GM18502 (cell line): ENCODE measurements around the gene PI4KB.
"Not testable (repeated sequence)": the region's sequence is repeated elsewhere in the genome, so short reads cannot be mapped to it uniquely, and the experiment has no call there.

Experiments
- ATAC-seq: cut with Tn5 transposase; IDR thresholded peaks from one replicate; pipeline ENCODE4 v1.9.1; 2021; ENCODE audit warnings: mild to moderate bottlenecking; ENCODE audit not compliant: unreplicated experiment, poor library complexity

PI4KB gene

DNA sequence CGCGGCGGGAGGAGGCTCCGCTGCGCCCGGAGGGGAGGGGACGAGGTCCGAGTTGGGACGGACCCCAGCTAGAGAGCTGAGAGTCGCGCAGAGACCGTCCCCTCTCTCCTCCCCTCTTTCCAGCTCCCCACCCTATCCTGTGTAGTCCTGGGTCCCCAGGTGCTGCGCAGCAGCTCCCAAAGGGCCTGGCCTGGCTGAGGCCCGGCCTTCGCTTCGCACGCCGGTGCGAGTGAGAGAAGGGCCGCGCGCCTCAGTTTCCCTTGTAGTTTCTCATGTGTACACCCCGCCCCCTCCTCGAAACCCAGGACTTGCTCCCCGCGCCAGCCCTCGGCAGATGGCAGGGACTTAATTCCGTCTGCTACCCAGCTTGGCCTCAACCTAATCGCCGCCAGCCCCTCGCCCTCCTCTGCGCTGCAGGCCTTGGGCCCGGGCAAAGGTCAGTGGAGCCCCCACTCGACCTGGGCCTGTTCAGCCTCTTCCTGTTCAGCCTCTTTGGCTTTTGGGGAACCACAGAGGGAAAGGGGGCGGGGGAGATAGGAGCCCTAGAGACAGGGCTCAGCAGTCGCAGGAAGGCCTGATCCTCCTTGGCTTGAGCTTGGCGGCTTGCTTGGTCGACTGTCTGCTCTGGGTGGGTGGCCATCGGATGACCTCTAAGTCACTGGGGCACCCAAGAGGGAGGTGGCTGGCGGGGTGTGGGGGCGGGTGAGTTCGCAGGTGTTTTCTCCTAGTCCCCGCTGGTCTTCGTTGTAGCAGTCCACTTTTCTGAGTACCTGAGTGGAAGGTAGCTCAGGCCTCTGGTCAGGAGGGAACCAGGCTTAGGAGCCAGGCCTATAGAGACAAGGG is 44.1 kb downstream of the PI4KB start:
- ATAC-seq, result no peak

DNA sequence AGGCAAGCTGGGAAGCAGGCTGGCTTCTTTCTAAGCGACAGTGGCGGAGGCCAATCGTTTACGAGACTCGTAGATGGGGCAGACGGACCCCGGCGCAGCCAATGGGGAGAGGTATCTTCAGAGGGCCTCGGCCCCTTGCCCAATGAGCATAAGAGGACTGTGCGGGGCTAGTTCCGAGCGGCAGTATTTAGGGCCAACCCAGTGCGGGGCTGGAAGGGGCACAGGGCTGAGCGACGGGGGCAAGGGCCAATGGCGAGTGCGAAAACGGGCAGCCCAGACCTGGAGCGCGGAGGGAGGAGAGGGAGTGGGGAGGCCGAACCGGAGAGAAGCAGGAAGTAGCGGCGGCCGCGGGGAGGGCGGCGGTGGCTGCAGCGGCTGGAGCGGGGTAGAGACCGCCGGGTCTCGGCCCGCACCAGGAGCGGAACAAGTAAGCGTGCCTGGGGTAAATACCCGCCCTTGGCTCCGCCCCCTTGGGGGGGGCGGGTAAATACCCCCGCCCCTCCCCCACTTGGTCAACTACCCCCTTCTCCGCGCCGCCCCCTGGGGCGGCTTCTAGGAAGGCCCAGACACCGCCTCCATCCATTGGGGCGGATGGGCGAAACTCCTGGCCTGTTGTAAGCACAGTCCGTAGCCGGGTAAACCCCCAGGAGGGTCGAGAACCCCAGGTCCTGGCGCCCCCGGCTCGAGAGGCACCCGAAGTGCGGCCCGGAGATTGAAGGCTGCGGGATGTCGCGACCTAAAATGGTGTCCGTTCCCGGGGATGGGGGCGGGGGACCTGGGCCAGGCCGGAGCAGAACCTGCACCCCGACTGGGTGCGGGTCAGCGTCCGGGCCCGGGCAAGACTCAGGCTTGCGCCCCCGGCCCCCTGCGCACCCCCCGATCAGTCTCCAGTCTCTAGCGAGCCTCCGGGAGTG is 45.0 kb downstream of the PI4KB start, which contains the start of gene ZNF687:
ZNF687 (plus strand) TSS at position 331 of the 914 bp plus-strand sequence. CDS start 3,993 bp downstream, outside the sequence.
- peak; percentile 87 for ATAC-seq

DNA sequence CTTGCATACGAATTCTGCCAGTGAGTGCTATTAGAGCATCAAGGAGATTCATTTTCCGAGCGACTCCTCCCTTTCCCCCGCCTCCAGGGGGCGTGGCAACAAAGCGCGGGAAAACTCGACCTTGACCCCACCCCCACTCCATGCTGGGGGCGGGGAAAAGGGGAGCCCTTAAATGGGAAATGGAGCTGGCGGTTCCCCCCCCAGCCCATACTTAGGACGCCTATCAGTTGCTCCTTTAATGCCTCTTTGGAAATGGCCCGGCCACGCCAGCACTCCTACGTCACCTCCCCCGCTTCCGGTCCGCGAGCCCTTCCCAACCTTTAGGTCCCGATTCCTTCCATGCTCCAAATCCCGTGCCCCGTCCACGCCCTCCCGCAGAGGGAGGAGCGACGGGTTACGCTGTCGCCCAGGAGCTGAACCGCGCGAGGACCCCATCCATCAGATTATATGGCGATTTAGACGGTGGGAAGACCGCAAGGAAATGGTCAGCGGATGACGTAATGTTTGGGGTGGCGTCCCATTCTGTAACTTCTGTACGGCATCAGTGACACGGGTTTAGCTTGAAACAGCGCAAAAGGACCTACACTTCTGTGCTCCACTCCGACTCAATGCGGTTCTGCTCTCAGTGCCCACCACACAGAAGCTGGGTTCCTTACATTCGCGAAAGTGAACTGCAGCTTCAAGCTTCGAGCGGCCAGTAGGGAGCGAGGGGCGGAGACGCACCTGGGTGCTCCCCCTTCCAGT is 45.8 kb downstream of the PI4KB start:
- ATAC-seq, result peak; percentile 31

DNA sequence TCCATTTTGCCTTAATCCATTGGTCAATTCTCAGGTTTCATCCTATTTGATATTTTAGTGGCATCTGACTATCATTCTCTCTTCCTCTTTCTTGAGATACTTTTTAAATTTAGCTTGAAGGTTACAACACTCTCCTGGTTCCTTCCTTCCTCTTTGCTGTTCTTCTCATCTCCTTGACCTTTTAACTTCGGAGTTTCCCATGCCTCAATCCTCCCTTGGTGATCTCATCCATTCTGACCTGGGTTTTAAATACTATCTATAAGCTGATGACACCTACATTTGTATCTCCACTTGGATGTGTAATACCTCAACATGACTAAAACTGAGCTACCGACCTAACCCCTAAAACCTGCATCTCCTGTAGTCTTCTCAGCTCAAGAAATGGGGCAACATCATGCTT is 50.0 kb downstream of the PI4KB start:
- ATAC-seq, result no peak

DNA sequence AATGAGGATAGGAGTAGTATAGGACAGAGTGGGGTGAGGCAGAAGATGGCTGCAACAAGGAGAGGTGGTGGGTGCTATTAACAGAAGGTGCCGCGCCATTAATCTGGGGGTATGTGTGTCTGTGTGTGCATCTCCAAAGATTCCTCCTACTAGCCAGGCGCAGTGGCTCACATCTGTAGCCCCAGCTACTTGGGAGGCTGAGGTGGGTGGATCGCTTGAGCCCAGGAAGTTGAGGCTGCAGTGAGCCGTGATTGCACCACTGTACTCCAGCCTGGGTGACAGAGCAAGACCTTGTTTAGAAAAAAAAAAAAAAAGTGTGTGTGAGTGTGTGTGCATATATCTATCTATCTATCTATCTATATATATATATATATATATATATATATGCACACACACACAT is 51.9 kb downstream of the PI4KB start:
- not testable (repeated sequence) for ATAC-seq

DNA sequence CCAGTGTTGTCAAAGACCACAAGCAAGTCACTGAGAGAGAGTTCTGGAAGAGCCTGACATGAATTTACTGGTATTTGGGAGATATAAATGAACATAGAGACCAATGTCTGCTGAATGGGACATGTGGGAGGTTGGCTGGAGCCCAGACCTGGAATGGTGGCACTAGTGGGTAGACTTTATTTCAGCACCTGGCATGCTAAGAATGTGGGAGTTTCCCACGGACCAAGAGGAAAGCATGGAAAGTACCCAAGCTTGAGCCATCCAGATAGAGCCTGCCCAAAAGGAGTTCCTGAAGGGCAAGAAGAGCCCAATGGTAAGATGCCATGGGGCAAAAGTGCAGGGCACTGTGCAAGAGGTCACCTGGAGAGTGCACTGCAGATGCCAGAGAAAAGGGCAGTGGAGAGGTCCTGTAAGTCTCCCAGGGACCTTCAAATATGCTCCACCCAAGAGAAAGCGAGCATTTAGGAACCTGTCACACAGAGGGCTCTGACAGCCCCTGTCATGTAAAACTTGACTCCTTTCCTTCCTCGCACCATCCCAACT is 53.2 kb downstream of the PI4KB start:
- no peak for ATAC-seq

DNA sequence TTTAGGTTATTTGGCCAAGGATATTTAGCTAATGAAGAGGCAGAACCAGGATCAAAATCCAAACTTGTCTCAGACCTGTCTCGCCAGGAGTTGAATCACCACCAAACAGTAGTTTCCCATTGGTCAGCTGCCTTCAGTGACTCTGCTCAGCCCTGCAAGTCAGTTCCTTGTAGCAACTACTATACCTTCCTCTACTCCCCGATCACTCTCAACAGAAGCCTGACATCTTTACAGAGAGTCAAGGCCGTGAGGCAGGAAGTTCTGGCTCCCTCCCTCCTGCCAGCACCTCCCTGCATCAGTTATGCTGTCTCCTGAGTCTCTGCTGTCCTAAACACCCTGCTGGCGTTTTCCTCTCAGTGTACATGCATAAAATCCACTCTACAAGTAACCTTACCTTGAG is 59.5 kb downstream of the PI4KB start:
- ATAC-seq, result no peak

DNA sequence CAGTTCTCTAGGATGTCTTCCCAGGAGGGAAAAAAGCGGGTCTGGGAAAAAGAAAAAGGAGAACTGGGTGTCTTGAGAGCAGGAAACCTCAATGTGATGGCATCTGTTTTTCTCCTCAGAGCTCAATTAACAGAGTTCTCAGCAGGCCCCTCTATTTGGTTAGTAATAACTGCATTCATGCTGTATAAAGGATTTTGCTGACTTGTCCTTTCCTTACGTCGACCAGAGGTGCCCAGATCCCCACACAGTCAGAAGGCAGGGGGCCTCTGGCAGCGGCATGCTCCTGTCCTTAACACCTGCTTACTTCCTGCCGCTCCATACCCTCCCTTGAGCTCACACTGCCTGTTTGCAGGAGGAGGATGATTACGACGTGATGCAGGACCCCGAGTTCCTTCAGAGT is 60.4 kb downstream of the PI4KB start:
- ATAC-seq, result no peak

DNA sequence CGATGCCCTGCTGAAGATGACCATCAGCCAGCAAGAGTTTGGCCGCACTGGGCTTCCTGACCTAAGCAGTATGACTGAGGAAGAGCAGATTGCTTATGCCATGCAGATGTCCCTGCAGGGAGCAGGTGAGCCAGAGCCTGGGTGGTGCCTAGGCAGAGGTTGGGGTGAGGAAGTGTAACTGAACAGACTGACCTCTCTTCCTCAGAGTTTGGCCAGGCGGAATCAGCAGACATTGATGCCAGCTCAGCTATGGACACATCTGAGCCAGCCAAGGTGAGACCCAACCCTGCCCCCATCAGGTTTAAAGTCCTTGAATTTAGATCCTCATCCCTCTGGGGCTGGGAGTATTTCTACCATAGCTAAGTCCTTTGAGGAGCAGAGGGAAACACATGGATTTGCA is 60.9 kb downstream of the PI4KB start:
- ATAC-seq, result no peak

DNA sequence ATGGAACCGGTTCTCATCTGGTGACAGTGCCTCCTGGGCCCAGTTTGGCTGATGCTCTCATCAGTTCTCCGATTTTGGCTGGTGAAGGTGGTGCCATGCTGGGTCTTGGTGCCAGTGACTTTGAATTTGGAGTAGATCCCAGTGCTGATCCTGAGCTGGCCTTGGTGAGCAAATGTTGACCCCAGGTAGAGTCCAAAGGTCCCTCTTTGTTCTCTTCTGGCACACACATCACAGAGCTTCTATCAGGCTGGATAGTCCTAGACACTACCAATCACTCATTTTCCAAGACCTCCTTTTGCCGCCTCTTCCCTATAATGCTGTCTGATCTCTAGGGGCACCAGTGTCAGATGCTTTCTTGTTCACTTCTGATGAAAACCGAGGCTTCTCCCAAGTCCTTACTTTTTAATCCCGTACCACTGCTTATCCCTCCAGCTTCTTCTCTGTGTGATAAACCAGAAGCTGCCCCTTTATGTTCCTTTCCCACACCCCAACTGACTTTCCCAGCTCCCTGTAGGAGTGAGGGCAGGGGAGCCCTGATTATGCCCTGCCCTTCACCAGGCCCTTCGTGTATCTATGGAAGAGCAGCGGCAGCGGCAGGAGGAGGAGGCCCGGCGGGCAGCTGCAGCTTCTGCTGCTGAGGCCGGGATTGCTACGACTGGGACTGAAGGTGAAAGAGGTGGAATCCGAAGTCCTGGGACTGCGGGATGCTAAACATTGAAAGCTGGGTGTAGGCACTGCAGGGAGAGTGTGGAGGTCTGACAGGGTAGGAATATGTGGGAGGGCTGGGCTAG is 61.6 kb downstream of the PI4KB start:
- no peak for ATAC-seq

DNA sequence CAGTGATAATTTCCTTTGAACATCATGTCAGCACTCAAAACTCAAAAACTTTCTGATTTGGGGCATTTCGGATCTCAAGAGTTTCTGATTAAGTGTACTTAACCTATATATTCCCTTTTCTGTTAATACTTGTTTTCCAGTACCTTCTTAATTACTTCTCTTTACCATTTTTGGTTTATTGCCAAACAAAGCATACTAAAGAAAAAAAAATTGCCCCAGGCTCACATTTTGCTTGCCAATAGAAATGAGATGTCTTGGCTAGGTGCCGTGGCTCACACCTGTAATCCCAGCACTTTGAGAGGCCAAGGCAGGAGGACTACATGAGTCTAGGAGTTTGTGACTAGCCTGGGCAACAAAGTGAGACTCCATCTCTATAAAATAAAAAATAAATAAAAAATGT is 67.9 kb downstream of the PI4KB start:
- ATAC-seq, result no peak

DNA sequence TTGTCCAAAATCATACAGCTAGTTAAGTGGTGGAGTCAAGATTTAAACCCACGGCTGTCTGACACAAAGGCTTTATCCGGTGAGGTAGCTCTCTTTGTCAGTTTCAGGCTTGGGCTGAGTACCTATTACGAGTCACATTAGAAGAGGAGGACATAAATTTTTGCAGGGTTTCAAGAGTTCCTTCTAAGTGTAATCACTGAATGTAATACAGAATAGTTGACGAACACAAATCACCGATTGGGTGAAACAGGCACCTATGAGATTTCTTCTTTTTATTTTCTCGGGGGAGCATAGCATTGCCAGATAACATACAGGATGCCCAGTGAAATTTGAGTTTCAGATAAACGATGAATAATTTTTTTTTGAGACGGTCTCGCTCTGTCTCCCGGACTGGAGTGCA is 71.8 kb downstream of the PI4KB start:
- no peak for ATAC-seq

DNA sequence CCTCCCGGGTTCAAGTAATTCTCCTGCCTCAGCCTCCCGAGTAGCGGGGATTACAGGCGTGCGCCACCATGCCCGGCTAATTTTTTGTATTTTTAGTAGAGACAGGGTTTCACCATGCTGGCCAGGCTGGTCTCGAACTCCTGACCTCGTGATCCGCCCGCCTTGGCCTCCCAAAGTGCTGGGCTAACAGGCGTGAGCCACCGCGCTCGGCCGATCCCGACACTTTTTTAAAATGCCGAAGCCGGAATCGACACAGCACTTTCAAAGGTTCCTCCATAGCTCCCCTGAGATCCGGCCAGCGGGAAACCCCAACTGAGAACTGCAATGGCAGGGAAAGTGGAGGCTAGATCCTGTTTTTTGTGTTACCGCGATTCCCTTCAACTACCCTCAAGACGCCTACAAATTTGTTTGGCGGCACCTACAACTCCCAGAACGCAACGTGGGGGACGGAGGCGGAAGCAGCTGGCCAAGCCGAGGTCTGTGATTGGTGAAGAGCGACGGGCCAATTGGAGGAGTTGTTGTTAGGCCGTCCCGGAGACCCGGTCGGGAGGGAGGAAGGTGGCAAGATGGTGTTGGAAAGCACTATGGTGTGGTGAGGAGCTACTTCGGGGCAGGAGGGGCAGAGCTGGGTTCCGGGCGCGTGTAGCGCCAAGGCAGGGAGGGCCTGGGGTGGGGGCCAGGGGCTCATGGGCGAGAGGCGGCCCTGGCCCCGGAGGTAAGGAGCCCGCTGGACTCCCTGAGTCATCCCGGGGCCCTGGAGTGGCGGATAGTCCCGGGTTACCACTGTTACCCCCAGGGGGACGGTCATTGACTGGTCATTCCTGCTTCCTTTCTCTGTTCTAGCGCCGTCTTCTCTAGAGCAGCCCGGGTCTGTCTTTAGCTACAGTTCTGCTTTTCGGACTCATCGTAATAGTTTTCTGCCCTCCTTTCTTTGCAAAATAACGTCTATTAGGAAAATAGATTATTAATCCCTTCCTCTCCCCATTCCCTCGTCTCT is 72.7 kb downstream of the PI4KB start, which contains the start of gene PSMD4:
PSMD4 (plus strand) TSS at position 518 of the 997 bp plus-strand sequence; CDS start at position 567, 49 bp downstream.
- peak; percentile 90 for ATAC-seq

DNA sequence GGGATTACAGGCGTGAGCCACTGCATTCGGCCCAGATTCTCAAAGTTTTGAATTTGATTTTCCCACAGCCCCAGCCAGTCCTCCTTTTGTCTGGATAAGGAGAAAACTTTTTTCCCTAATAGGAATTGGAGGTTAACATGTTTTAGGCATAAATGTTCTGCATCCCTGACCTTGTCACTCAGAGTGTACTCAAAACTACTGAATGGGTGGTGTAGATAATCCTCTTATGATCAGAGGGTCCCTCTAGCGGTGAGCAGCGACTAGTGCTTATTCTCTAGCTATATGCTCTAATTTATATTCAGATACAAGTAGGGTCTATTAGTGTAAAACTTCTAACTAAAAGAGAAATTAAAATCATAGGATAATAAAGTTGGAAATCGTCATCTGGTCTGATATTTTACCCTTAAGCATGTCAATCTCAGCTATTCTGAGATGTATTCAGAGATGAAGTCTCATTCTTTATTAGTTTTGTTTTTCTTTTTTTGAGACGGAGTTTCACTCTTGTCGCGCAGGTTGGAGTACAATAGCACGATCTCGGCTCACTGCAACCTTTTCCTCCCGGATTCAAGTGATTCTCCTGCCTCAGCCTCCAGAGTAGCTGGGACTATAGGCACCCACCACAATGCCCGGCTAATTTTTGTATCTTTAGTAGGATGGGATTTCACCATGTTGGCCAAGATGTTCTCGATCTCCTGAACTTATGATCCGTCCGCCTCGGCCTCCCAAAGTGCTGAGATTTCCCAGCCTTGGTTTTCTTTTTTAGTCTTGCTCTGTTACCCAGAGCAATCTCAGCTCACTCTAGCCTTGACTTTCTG is 75.4 kb downstream of the PI4KB start:
- no peak for ATAC-seq

DNA sequence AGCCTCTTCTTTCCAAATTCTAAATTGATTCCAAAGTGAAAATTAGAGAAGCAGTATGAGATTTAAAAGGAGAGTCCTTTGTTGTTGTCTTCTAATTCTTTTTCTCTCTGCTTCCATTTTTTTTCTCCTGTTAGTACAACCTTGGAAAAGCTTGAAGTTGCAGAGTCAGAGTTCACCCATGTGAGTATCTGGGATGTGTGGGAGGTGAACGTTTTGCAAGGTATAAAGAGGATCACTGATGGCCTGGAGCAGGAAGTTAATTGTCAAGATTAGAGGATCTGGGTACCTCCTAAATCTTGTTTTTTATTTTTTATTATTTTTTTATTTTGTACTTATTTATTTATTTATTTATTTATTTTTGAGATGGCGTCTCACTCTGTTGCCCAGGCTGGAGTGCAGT is 80.4 kb downstream of the PI4KB start:
- no peak for ATAC-seq

DNA sequence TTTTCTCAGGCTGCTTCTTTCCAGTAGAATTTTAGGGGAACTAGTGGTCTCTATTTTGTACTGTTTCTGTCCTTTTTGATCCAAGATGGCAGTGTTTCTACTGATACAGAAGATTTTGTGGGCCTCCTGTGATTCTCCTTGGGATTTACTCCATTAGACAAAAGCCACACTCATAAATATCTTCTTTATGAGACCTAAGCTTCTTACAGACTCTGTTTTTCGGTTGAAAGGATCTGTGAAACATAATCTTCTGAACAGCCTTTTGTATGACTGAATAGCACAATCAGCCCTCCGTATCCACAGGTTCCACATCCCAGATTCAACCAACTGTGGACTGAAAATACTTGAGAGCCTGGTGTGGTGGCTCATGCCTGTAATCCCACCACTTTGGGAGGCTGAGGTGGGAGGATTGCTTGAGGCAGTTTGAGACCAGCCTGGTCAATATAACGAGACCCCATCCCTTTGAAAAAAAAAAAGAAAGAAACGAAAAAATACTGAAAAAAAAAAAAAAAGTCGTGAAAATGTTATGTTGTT is 83.5 kb downstream of the PI4KB start:
- ATAC-seq, result no peak

DNA sequence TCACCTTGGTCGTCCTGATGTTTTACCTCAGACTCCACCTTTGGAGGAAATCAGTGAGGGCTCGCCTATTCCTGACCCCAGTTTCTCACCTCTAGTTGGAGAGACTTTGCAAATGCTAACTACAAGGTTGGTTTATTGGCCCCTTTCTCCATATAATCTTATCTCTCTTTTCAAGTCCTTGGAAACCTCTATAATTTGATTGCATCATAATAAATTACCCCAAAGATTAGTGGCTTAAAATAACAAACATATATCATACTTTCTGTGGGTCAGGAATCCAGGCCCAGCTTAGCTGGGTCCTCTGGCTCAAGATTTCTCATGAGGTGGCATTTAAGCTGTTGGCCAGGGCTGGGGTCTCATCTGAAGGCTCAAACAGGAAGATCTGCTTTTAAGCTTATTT is 84.8 kb downstream of the PI4KB start:
- no peak for ATAC-seq
